Choroid plexus epithelial cell (primary cell): ENCODE data around the gene RPH3AL.
A peak's percentile ranks its signal among the peaks of the same experiment; 100 is the strongest.

Experiments
- DNase-seq: peaks from one replicate; pipeline ENCODE4 v3.0.0-alpha.2; 2010; ENCODE audit warnings: low read depth
- H3K4me3 ChIP-seq: 2 replicates; pipeline ENCODE4 v1.5.1; 2011; ENCODE audit warnings: low read depth, mild to moderate bottlenecking, control low read depth, low read length, moderate library complexity
- CTCF ChIP-seq: conservative IDR thresholded peaks from 2 replicates; pipeline ENCODE4 v1.5.1; 2011; ENCODE audit warnings: low read depth, mild to moderate bottlenecking, control low read depth, inconsistent platforms, low read length, moderate library complexity

RPH3AL gene

GRCh38 chr17:393806-394717 lies 41.5 kb upstream of the RPH3AL start:
- no peak overlapping the region for H3K4me3 ChIP-seq
- DNase-seq = no peak
- no peak for TF ChIP-seq CTCF

- H3K4me3 ChIP-seq = no peak overlapping the region
- DNase-seq = no peak
- TF ChIP-seq CTCF = no peak
These were observed 39.2 kb upstream of the RPH3AL start for GRCh38 chr17:391850-392249.

- DNase-seq = no peak
- TF ChIP-seq CTCF = no peak
- no peak overlapping the region for H3K4me3 ChIP-seq
These were observed 37.4 kb upstream of the RPH3AL start for GRCh38 chr17:390025-390424.

- H3K4me3 ChIP-seq = no peak overlapping the region
- TF ChIP-seq CTCF = no peak
- DNase-seq = no peak
These were observed 35.5 kb upstream of the RPH3AL start for GRCh38 chr17:388087-388486.

GRCh38 chr17:386141-386876 lies 33.7 kb upstream of the RPH3AL start:
- DNase-seq = peak; percentile 17
- TF ChIP-seq CTCF = peak; percentile 39
- H3K4me3 ChIP-seq = no peak overlapping the region

- peak overlapping the region; percentile 14 for H3K4me3 ChIP-seq
- no peak for TF ChIP-seq CTCF
- no peak for DNase-seq
These were observed 33.2 kb upstream of the RPH3AL start for GRCh38 chr17:385836-386140.
